ENCODE measurements around the gene RAB7A. TPM values are rescaled to one million over a fixed set of nuclear protein-coding genes. Genes with fewer than 3 reads are reported as not detected.

The RAB7A gene
- total RNA-seq, 4 donors from 2014 or later, result 70.7 to 109 (median 92.3) TPM

DNA sequence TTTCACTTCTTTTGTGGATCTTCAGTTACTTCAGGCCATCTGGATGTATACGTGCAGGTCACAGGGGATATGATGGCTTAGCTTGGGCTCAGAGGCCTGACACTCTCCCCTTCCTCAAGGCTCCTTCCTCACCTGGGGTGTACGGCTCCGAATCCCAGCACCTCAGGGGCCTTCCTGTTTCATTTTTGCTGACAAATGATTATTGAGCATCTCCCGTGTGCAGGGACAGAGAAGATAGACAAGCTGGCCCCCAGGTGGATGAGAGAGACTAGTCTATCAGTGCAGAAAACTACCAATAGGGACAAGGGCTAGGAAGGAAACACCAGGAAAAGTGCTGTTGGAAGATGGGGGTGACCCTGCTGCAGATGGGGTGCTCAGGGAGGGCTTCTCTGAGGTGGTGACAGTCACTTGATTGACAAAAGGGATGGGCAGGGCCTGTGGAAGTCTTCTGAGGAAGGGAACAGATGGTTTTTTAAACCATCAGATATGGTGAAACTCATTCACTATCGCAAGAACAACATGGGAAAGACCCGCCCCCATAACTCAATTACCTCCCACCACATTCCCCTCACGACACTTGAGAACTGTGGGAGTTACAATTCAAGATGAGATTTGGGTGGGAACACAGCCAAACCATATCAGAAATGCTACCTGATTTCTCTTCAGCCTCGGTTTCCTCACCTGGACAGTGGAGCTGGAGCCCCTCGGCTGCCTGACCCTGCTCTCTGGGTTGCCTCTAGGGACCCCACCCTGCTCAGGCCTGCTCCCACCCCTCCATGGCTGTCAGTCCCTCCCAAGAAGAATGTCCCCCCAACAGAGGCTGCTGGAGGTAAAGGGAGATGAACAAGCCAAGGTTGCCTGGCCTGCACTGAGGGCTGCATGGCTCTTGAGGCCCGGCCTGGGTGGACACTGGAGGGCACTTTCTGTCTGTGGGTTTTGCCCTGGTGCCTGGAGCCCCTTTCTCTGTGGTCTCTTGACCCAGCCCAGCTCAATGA is 116.2 kb downstream of the RAB7A start:
- Histone ChIP-seq H3K4me1 (peaks cover 7 to 15% (median 11%) of the 10 kb centered on the region in 3 donors), H3K27me3 (no peaks in the 10 kb centered on the region), H3K27ac (no peak overlapping the region), H3K36me3 (no peaks in the 10 kb centered on the region), H3K9me3 (no peaks in the 10 kb centered on the region), H3K4me3 (no peak overlapping the region)
- intact Hi-C loops (cut with DNase I), result no loop called here
- no peak for DNase-seq
- WGBS, 2 donors, result 78 to 85% methylated on average over 6 to 9 of the region's 10 CpGs
- no peak for TF ChIP-seq POLR2A (IDR thresholded peaks at IDR 0.05)
- TF ChIP-seq CTCF (IDR thresholded peaks at IDR 0.05), result no peak

DNA sequence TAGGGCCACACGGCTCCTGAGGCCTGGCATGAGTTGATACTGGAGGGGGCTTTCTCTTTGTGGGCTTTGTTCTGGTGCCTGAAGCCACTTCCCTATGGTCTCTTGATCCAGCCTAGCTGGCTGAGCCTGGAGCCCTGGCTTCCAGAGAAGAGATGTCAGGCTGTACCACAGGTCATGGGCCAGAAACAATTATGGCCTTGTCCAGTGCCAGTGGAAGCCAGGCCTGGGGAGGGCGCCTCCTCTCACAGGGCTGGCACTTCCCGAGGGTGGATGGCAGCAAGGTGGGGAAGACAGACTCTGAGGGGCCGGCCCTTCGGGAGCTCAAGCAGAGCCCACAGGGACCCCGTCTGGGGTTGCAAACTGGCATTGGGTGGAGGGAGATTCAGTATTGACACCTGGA is 118.5 kb downstream of the RAB7A start:
- Histone ChIP-seq H3K27ac (no peak overlapping the region), H3K9me3 (no peaks in the 10 kb centered on the region), H3K36me3 (no peaks in the 10 kb centered on the region), H3K4me1 (peaks cover 7 to 15% (median 11%) of the 10 kb centered on the region in 3 donors), H3K27me3 (no peaks in the 10 kb centered on the region), H3K4me3 (no peak overlapping the region)
- WGBS, 2 donors, result 95% methylated on average over 4 of the region's 6 CpGs; no CpG with 5 or more reads in 1 of the 2 donors
- TF ChIP-seq POLR2A (IDR thresholded peaks at IDR 0.05), result peak in 1 of 4 donors; percentile 11
- TF ChIP-seq CTCF (IDR thresholded peaks at IDR 0.05), result no peak
- intact Hi-C loops (cut with DNase I), result no loop called here
- DNase-seq, result no peak

DNA sequence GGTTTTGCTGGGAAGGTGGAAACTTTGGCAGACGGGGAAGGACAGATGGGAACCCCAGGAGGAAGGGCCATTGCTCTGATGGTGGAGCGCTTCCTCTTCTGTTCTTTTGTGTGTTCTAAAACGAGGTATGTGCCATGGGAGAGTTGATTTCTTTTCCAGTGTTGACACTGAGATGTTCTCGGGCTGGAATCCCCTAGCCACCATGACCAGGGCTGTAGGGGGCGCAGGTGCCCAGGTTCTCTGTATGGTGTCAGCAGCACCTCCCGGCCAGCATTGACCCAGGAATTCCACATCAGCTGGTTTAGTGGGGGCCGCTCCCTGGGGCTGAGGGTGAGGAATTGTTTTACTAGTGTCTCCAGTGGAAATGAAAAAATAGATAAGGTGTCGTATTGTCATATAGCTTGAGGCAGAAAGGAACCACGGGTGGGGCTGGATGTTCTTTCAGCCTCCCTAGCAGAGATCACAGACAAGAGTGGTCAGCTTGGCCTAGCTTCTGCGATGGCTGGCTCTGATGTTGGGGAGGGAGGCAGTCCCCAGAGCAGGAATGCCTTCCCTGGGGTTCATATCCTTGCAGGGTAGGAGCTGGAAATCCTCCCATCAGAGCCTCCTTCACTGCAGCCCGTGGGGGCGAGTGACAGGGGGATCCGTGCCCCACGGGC is 119.3 kb downstream of the RAB7A start:
- no peaks in the 10 kb centered on the region for H3K27me3 ChIP-seq
- intact Hi-C loops (cut with DNase I), result no loop called here
- WGBS, 2 donors, result 18 to 38% methylated on average over 6 to 8 of the region's 14 CpGs
- H3K4me1 ChIP-seq, result peaks cover 7 to 20% (median 11%) of the 10 kb centered on the region in 3 donors
- H3K27ac ChIP-seq, result peak overlapping the region in 3 of 4 donors; percentile 57 to 72 (median 60)
- DNase-seq, result no peak
- H3K36me3 ChIP-seq, result no peaks in the 10 kb centered on the region
- peak overlapping the region; percentile 24 to 71 (median 48) for H3K4me3 ChIP-seq
- no peak for TF ChIP-seq POLR2A (IDR thresholded peaks at IDR 0.05)
- no peak for TF ChIP-seq CTCF (IDR thresholded peaks at IDR 0.05)
- H3K9me3 ChIP-seq, result no peaks in the 10 kb centered on the region

GRCh38 chr3:128845778-128846485 is 119.9 kb downstream of the RAB7A start:
- no peak for DNase-seq
- H3K9me3 ChIP-seq, result no peaks in the 10 kb centered on the region
- H3K36me3 ChIP-seq, result no peaks in the 10 kb centered on the region
- peaks cover 7 to 20% (median 11%) of the 10 kb centered on the region in 3 donors for H3K4me1 ChIP-seq
- 1 to 13% methylated on average over 10 to 14 of the region's 32 CpGs for WGBS, 2 donors
- no peaks in the 10 kb centered on the region for H3K27me3 ChIP-seq
- peak overlapping the region in 3 of 4 donors; percentile 57 to 72 (median 60) for H3K27ac ChIP-seq
- TF ChIP-seq POLR2A (IDR thresholded peaks at IDR 0.05) (no peak), CTCF (IDR thresholded peaks at IDR 0.05) (peak; percentile 45 to 57 (median 50))
- H3K4me3 ChIP-seq, result peak overlapping the region; percentile 24 to 71 (median 48)
- intact Hi-C loops (cut with DNase I), result no loop called here
